22Rv1 (cell line): ENCODE measurements around the gene COL16A1.

Experiments used
- H3K27ac ChIP-seq: fragments of 450-650 bp; 2 replicates; pipeline ENCODE4 v1.5.1; 2017
- ZFX ChIP-seq: fragments of 450-650 bp; IDR thresholded peaks from 2 replicates; pipeline ENCODE4 v1.6.1; 2017; ENCODE audit warnings: antibody characterized with exemption, borderline replicate concordance
- TF ChIP-seq, protein P1 (sequence below): fragments of 450-650 bp; IDR thresholded peaks from 2 replicates; pipeline ENCODE4 v1.5.1; 2017; ENCODE audit warnings: mild to moderate bottlenecking

COL16A1 gene

DNA sequence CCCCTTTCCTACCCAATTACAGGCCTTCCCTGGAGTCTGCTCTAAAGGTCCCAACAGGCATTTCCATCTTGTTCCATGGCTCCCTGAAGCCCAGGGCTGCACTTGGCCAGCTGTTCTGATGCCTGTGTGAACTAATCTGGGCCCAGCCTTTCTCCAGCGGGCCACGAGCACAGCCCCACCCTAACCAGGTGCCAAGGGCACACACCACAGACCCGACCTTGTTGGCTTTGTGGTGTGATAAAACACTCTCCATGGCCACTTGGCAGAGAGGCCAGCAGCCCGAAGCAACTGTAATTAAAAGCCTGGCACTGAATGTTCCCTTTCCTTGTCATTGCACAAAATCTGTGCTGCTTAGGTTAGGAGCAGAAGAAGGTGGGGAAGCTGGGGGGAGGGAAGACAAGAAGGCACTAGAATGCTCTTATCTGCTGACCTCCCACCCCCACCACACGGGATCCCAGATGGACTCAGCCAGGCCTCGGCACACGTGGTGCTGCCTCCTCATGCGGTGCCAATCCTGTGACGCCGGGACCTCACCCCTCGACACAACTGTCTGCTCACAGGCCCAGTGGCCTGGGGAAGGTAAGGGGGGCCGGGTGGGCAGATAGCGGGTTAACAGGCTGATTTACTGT lies 76.4 kb downstream of the COL16A1 start:
- no peak overlapping the region for H3K27ac ChIP-seq
- no peak for TF ChIP-seq ZFX
- TF ChIP-seq, protein P1, sequence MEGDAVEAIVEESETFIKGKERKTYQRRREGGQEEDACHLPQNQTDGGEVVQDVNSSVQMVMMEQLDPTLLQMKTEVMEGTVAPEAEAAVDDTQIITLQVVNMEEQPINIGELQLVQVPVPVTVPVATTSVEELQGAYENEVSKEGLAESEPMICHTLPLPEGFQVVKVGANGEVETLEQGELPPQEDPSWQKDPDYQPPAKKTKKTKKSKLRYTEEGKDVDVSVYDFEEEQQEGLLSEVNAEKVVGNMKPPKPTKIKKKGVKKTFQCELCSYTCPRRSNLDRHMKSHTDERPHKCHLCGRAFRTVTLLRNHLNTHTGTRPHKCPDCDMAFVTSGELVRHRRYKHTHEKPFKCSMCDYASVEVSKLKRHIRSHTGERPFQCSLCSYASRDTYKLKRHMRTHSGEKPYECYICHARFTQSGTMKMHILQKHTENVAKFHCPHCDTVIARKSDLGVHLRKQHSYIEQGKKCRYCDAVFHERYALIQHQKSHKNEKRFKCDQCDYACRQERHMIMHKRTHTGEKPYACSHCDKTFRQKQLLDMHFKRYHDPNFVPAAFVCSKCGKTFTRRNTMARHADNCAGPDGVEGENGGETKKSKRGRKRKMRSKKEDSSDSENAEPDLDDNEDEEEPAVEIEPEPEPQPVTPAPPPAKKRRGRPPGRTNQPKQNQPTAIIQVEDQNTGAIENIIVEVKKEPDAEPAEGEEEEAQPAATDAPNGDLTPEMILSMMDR = no peak

DNA sequence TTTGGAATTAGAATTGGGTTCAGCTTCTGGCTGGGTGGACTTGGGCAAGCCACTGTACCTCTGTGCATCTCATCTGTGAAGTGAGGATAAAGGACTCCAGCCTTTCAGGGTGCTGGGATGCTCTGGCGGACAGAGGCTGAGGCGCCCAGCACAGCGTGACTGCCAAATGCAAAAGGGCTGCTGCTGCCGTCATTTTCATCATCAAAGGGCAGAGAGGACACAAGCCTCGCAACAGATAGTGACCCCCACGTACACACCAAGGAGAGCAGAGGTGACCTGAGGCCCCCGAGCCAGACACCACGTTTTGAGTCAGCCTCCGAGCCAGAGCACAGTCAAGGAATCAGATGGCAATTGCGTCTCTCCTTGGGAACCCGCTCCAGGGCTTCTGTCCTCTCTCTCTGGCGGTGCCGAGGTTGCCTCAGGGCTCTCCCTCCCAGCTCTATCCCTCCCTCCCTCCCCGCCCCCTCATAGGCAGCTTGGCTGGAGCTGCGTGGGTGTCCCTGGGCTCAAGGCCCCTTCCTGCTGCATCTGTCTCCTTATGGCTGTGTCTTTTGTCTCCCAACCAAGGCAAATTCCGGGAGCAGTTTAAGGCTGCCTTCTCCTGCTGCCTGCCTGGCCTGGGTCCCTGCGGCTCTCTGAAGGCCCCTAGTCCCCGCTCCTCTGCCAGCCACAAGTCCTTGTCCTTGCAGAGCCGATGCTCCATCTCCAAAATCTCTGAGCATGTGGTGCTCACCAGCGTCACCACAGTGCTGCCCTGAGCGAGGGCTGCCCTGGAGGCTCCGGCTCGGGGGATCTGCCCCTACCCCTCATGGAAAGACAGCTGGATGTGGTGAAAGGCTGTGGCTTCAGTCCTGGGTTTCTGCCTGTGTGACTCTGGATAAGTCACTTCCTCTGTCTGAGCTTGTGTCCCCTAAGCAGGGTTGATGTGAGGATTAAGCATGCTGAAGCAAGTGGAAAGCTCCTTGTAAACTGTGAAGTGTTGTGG lies 77.3 kb downstream of the COL16A1 start:
- TF ChIP-seq, protein P1 = no peak
- TF ChIP-seq ZFX = no peak
- no peak overlapping the region for H3K27ac ChIP-seq

DNA sequence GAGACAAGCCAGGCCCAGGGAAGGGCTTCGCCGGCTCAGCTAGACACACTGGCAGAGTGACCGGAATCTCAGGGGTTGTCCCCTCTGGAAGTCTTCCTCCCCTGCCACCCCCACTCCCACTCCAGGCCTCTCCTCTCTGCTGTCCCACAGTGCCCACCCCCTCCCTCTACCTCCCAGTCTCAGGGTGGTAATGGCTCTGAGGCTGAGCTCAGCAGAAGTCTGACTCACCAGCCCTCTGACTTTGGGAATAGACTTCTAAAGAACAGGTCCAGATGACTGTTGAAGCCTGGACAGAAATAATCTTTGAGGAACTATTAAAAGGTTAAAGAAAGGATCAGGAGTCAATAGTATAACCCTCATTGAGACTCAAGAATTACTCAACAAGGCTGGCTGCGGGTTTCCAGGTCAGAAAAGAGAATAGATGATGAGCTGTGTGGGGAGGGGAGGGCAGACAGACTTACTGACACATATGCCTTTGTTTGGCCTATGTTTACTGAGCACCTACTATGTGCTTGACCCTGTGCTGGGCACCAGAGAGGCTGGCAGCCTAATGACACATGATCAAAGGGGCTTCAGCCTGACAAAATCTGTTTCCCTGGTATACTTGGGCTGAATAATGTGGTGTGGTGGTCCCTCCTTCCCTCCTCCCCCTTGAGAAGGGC lies 78.1 kb downstream of the COL16A1 start:
- TF ChIP-seq ZFX = no peak
- H3K27ac ChIP-seq = no peak overlapping the region

DNA sequence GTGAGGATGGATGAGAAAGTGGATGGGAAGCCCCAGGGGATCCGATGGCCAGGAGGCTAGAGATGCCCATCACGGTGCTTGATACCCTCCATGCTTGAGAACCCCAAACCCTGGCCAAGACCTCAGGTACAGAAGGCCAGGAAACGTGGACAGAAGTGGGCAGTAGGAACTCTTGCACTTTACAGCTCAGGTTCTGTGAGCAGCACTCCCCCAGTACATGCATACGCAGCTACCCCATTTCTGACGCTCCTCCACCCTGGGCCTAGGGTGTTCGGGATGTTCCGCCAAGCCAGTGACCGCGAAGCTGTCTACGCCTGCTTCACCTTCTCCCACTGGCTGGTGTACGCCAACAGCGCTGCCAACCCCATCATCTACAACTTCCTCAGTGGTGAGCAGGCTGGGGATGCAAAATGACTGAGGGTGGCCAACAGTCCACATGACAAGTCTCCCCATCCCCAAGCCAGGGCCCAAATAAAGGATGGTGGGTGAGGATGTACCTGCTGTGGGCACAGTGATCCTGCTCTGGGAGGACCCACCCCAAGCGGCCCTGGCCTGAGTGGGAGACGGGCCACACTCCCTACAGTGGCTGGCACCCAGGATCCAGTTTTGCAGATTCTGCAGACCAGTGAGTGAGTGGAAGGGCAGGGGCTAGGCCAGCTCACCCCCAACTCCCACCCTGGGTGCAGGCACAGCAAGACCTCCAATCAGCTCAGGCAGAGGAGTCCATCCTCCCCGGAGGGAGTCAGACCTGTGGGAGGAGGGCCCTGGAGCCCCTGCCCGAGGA lies 78.9 kb downstream of the COL16A1 start:
- no peak for TF ChIP-seq ZFX
- TF ChIP-seq, protein P1 = no peak
- H3K27ac ChIP-seq = no peak overlapping the region

DNA sequence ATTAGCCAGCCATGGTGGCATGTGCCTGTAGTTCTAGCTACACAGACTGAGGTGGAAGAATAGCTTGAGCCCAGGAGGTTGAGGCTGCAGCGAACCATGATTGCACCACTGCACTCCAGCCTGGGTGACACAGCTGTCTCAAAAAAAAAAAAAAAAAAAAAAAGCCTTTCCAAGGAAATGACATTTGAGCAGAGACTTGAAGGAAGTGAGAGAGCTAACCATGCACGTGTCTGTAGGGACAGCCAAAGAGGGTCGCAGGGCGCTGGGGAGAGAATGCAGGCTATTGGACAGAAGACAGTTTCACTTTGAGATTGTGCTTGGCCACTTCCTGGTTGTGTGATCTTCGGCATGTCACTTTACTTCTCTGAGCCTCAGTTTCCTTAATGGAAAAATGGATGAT lies 79.5 kb downstream of the COL16A1 start:
- no peak overlapping the region for H3K27ac ChIP-seq
- no peak for TF ChIP-seq ZFX
- TF ChIP-seq, protein P1 = no peak

DNA sequence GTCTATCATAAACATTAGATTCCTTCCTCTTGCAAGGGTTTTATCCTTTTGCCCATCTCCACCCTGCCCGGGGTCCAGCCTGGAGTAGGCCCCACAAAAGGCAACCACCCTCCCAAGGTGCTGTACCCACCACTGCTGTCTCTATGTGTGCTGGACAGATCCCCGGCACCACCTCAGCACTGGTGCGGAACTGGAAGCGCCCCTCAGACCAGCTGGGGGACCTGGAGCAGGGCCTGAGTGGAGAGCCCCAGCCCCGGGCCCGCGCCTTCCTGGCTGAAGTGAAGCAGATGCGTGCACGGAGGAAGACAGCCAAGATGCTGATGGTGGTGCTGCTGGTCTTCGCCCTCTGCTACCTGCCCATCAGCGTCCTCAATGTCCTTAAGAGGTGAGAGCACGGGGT lies 80.5 kb downstream of the COL16A1 start:
- no peak for TF ChIP-seq ZFX
- TF ChIP-seq, protein P1 = no peak
- no peak overlapping the region for H3K27ac ChIP-seq
